GM11168 (cell line): ENCODE results near the gene CSN1S1.

ENCODE experiments used
- in situ Hi-C: fragments of 300-500 bp; cut with MboI; formaldehyde crosslinking; loops from one replicate; pipeline ENCODE4 v1.12.0; 2022; ENCODE audit warnings: low sequenced_read_pairs; ENCODE audit not compliant: unreplicated experiment

CSN1S1 gene

DNA sequence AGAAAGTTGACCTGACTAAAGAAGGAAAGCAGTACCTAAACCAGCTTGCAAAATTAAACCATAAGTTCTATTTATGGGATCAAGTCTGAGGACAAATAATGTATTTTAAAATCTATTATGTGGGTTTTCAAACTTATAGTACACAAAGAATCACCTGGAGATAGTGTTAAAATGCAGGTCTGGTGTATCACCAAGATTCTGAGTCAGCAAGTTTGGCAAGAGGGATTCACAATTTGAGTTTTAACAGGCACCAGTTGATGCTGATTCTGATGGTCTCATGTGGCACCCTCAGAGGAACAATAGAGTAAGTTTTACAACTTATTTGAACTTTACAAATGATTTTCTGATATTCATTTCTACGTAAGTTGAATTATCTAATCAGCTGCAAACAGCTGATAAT is 55.8 kb downstream of the CSN1S1 start:
- in situ Hi-C loops, result no loop called here

DNA sequence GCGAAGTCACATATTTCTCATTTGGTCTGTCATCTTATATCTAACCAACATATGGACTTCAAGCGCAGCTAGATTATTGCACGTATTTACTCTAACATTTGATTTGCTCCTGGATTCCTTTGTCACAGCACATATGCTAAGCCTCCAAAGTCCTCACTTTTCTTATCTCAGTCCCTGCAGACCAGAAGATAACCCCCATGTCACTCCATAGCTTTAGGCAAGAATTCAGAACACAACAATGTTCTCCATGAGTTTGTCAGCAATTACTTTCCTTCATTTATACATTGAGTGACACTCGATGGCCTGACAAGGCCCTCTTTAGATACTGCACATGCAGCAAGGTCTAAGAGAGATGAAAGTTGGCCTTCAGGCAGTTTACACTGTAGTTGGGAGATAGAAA is 60.1 kb downstream of the CSN1S1 start:
- in situ Hi-C loops, result no loop called here

DNA sequence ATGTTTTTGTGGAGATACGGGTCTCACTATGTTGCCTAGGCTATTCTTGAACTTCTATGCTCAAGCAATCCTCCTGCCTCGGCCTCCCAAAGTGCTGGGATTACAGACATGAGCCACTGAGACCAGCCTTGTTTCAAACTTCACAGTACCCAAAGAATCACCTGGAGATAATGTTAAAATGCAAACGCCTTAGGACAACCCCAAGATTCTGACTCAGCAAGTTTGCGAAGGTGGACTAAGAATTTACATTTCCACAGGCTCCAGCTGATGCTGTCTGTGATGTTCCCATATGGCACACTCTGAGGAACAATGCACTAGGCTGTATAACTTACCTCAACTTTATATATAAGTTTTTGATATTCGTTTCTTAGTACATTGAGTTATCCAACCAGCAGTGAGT is 63.9 kb downstream of the CSN1S1 start:
- in situ Hi-C loops, result no loop called here

DNA sequence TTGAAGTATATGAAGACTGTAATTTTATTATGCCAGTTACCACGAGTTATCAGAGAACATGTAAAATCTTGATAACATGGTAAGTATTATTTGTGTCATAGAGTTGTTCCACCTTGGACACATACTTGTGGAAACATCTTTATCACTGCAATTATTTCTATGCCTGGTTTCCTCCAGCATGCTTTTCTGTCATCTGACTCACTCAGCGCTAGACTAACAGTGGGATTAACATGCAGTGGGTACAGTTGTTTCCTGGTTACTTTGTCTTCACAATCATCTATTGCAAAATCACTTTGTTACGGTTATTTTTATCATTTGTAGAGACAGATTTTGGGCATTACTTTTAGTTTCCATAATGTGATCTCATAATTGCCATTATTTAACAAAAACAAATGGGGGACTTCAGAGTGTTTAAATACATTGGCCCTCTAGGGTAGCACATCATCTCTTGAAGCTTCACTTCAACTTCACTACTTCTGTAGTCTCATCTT is 64.7 kb downstream of the CSN1S1 start, which contains the start of gene STATH:
TSS of gene STATH (plus strand) at position 441 of the 491 bp plus-strand sequence. CDS start 2,472 bp downstream, outside the sequence.
- in situ Hi-C loops, result no loop called here
